Fibroblast of mammary gland (primary cell): ENCODE results near the gene LETM1.

Experiments used
- DNase-seq: peaks from one replicate; pipeline ENCODE4 v3.0.0-alpha.2; 2010; ENCODE audit warnings: low read depth
- H3K4me3 ChIP-seq: 2 replicates; pipeline ENCODE4 v1.5.1; 2011; ENCODE audit warnings: low read depth, mild to moderate bottlenecking, low read length, moderate library complexity; ENCODE audit not compliant: control insufficient read depth
- CTCF ChIP-seq: conservative IDR thresholded peaks from 2 replicates; pipeline ENCODE4 v1.5.1; 2011; ENCODE audit warnings: low read depth, low read length, inconsistent platforms; ENCODE audit not compliant: control insufficient read depth, insufficient read depth

Gene LETM1

DNA sequence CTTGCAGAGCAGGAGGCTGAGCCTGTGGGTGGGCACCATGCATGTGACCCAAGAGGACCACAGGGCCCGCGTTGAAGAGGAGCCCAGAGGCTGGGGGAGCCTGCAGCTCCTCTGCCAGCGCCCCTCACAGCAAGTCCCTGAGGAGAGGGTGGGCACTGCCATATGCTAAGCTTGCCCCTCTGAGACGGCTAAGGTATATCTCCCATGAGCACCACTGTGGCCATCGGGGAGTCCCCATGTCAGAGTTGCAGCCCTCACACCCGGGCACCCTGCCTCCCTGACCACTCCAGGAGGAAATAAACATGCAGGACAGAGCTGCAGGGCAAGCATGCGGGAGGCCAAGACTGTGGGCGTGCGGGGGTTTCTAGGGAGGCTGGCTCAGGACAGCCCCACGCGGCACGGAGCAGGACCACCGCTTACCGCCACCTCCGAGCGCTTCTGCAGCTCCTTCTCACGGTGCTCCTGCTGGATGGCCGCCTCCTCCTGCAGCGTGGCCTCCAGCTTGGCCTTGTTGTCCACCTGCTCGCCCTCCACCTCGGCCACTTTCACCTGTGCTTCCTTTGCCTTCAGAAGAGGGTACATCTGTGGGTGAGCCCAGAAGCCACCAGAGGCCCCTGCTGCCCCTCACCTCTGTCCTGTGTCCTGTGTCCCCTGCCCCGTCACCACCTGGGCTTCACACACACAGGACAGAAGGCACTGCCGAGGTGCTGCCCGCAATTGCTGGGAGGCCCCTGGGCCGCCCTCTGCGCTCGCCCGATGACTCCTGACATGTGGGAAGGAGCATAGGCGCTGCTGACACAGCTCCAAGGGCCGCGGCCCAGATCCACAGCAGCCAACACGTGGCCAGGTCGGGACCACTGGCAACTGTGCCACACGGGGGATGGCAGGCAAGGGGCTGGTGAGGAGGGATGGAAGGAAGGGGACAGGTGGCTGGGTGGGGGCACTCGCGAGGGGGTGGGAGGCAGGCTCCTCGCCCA lies 33.1 kb downstream of the LETM1 start:
- DNase-seq, result no peak
- no peak for TF ChIP-seq CTCF
- no peak overlapping the region for H3K4me3 ChIP-seq

GRCh38 chr4:1821679-1822567 lies 34.0 kb downstream of the LETM1 start:
- no peak for DNase-seq
- H3K4me3 ChIP-seq, result no peak overlapping the region
- TF ChIP-seq CTCF, result no peak

DNA sequence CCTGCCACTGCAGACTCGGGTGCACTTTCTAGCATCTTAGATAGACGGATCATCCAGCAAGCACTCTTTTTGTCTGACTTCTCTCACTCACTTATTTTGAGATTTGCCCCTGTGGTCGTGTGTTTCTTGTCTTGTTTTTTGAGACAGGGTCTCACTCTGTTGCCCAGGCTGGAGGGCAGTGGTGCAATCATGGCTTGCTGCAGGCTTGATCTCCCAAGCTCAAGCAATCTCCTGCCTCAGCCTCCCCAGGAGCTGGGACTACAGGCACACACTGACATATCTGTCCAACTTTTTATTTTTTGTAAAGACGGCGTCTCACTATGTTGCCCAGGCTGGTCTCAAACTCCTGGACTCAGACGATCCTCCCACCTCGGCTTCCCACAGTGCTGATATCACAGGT lies 36.1 kb downstream of the LETM1 start:
- TF ChIP-seq CTCF, result no peak
- no peak for DNase-seq
- H3K4me3 ChIP-seq, result no peak overlapping the region

- H3K4me3 ChIP-seq, result no peak overlapping the region
Measured at GRCh38 chr4:1819284-1819683, 36.7 kb downstream of the LETM1 start.

GRCh38 chr4:1815997-1816860 lies 39.7 kb downstream of the LETM1 start:
- no peak overlapping the region for H3K4me3 ChIP-seq
- no peak for DNase-seq
- TF ChIP-seq CTCF, result no peak

More at GRCh38 chr4:1819284-1819683, 36.7 kb downstream of the LETM1 start:
- no peak for TF ChIP-seq CTCF
- no peak for DNase-seq
